Uterus (tissue), 2 donors: ENCODE measurements around the gene TSPAN9.

Source experiments
- CTCF ChIP-seq, 4 experiments: fragments of 200-600 bp in 2 of 4; fragments of 450-650 bp in 2 of 4; sonication (generic) in 2 of 4; IDR thresholded peaks; one replicate each; pipeline ENCODE4 v1.5.1; 2016 to 2019; ENCODE audit warnings: antibody characterized with exemption in 4 of 4, mild to moderate bottlenecking in 2 of 4, moderate library complexity in 1 of 4
- POLR2A ChIP-seq, 2 donors: fragments of 450-650 bp; IDR thresholded peaks; one replicate each; pipeline ENCODE4 v1.6.1; 2016; ENCODE audit warnings: antibody characterized with exemption in 2 of 2, mild to moderate bottlenecking in 1 of 2, moderate library complexity in 1 of 2

GRCh38 chr12:3206536-3207072, 129.4 kb downstream of the TSPAN9 start:
- TF ChIP-seq CTCF (IDR thresholded peaks at IDR 0.05) (no peak), POLR2A (IDR thresholded peaks at IDR 0.05) (no peak)
